SK-N-SH (cell line): ENCODE data around the gene COQ8B. TPM values are rescaled to one million over a fixed set of nuclear protein-coding genes. Genes with fewer than 3 reads are reported as not detected.

Source experiments
- CTCF ChIA-PET: fragments of 300-600, 350-600 bp; formaldehyde crosslinking; extraction: SDS; loops from one replicate; lab custom pipeline; 2021; lab: Yijun Ruan, JAX
- POLR2A ChIA-PET: fragments of 350-600 bp; sonication (Branson Sonifier 250); formaldehyde crosslinking; extraction: SDS; loops from one replicate; lab custom pipeline; 2020; ENCODE audit warnings: antibody characterized with exemption, inconsistent platforms; lab: Yijun Ruan, JAX
- DNase-seq: peaks from one replicate; pipeline ENCODE4 v3.0.0; 2012
- H2AFZ ChIP-seq: fragments of 200-600 bp; sonication (generic); 2 replicates; pipeline ENCODE4 v1.8.1; 2016; ENCODE audit warnings: antibody characterized with exemption, mild to moderate bottlenecking, low read depth
- H3F3A ChIP-seq: fragments of 200-600 bp; sonication (generic); replicated peaks from 2 replicates; pipeline ENCODE3; 2016; ENCODE audit warnings: antibody characterized with exemption, mild to moderate bottlenecking; ENCODE audit not compliant: insufficient read depth
- H3K27ac ChIP-seq, 2 experiments: fragments of 200-500 bp in 1 of 2; fragments of 200-600 bp in 1 of 2; sonication (Bioruptor generic) in 1 of 2; sonication (generic), shearing (Covaris generic) in 1 of 2; 2 replicates each; pipeline versions ENCODE4 v1.5.1 to v1.6.1; 2014 to 2016; ENCODE audit warnings: low read depth in 2 of 2, inconsistent platforms in 1 of 2, low read length in 1 of 2, mild to moderate bottlenecking in 1 of 2, mixed read lengths in 1 of 2
- H3K27me3 ChIP-seq: fragments of 200-600 bp; sonication (generic), shearing (Covaris generic); 2 replicates; pipeline ENCODE4 v1.6.1; 2016; ENCODE audit warnings: mixed run types; ENCODE audit not compliant: insufficient read depth
- H3K36me3 ChIP-seq, 2 experiments: fragments of 200-500 bp in 1 of 2; fragments of 200-600 bp in 1 of 2; sonication (Bioruptor generic) in 1 of 2; sonication (generic) in 1 of 2; replicated peaks in 1 of 2; 2 replicates each; pipeline versions ENCODE3 to v1.5.1; 2014 to 2016; ENCODE audit warnings: low read length in 1 of 2, mild to moderate bottlenecking in 1 of 2; ENCODE audit not compliant: insufficient read depth in 2 of 2, control insufficient read depth in 1 of 2
- H3K4me1 ChIP-seq, 2 experiments: fragments of 200-500 bp in 1 of 2; fragments of 200-600 bp in 1 of 2; sonication (Bioruptor generic) in 1 of 2; sonication (generic), shearing (Covaris generic) in 1 of 2; 2 replicates each; pipeline versions ENCODE4 v1.5.1 to v1.6.1; 2014 to 2016; ENCODE audit warnings: low read depth in 1 of 2, low read length in 1 of 2, mixed run types in 1 of 2; ENCODE audit not compliant: insufficient read depth in 2 of 2, control insufficient read depth in 1 of 2
- H3K4me2 ChIP-seq: fragments of 200-600 bp; sonication (generic), shearing (Covaris generic); 2 replicates; pipeline ENCODE4 v1.6.1; 2017; ENCODE audit warnings: mixed run types
- H3K4me3 ChIP-seq, 2 experiments: fragments of 200-500 bp in 1 of 2; fragments of 200-600 bp in 1 of 2; sonication (Bioruptor generic) in 1 of 2; sonication (generic), shearing (Covaris generic) in 1 of 2; 2 replicates each; pipeline versions ENCODE4 v1.5.1 to v1.8.1; 2014 to 2016; ENCODE audit warnings: low read depth in 2 of 2, inconsistent platforms in 1 of 2, low read length in 1 of 2, mild to moderate bottlenecking in 1 of 2, mixed read lengths in 1 of 2, moderate library complexity in 1 of 2
- H3K79me2 ChIP-seq: fragments of 200-600 bp; sonication (generic); 2 replicates; pipeline ENCODE4 v1.8.1; 2017; ENCODE audit warnings: mild to moderate bottlenecking; ENCODE audit not compliant: insufficient read depth
- H3K9ac ChIP-seq: fragments of 200-600 bp; sonication (generic); 2 replicates; pipeline ENCODE4 v1.6.1; 2017; ENCODE audit warnings: mixed run types
- H3K9me2 ChIP-seq: fragments of 200-600 bp; sonication (generic); 2 replicates; pipeline ENCODE4 v1.6.1; 2017; ENCODE audit warnings: mixed run types
- H3K9me3 ChIP-seq: fragments of 200-600 bp; sonication (generic); 2 replicates; pipeline ENCODE4 v1.6.1; 2017; ENCODE audit warnings: mixed run types, mild to moderate bottlenecking, moderate library complexity
- H4K20me1 ChIP-seq: fragments of 200-600 bp; sonication (generic); 2 replicates; pipeline ENCODE4 v1.6.1; 2017; ENCODE audit warnings: mild to moderate bottlenecking, mixed run types; ENCODE audit not compliant: insufficient read depth
- CHD2 ChIP-seq: fragments of 150-350 bp; IDR thresholded peaks from 2 replicates; pipeline ENCODE4 v1.6.1; 2018; ENCODE audit warnings: low read length; ENCODE audit not compliant: partially characterized antibody
- CTCF ChIP-seq: fragments of 200-600 bp; sonication (generic); IDR thresholded peaks from 2 replicates; pipeline ENCODE4 v1.6.1; 2017; ENCODE audit warnings: antibody characterized with exemption, mild to moderate bottlenecking, moderate library complexity
- ELF1 ChIP-seq: IDR thresholded peaks from 2 replicates; pipeline ENCODE4 v1.4.0; 2012
- EP300 ChIP-seq, 2 experiments: IDR thresholded peaks; 2 replicates each; pipeline versions ENCODE4 v1.4.0 to v1.6.1; 2012; ENCODE audit warnings: borderline replicate concordance in 1 of 2, low read depth in 1 of 2, low read length in 1 of 2
- FOSL2 ChIP-seq: IDR thresholded peaks from 2 replicates; pipeline ENCODE4 v1.4.0; 2012; ENCODE audit warnings: low read depth, mild to moderate bottlenecking, moderate library complexity, borderline replicate concordance
- FOXM1 ChIP-seq: IDR thresholded peaks from 2 replicates; pipeline ENCODE4 v1.4.0; 2012; ENCODE audit warnings: low read depth, mild to moderate bottlenecking
- GABPA ChIP-seq: IDR thresholded peaks from 2 replicates; pipeline ENCODE4 v1.4.0; 2012; ENCODE audit warnings: low read depth, mild to moderate bottlenecking
- IRF3 ChIP-seq: fragments of 150-350 bp; IDR thresholded peaks from 2 replicates; pipeline ENCODE4 v1.6.1; 2016; ENCODE audit warnings: mild to moderate bottlenecking, low read depth, low read length
- JUND ChIP-seq: IDR thresholded peaks from 2 replicates; pipeline ENCODE4 v1.4.0; 2012
- MXI1 ChIP-seq: IDR thresholded peaks from 2 replicates; pipeline ENCODE4 v1.6.1; 2012; ENCODE audit warnings: mild to moderate bottlenecking, low read depth, low read length, improper control_type of control experiment
- NFIC ChIP-seq: IDR thresholded peaks from 2 replicates; pipeline ENCODE4 v1.4.0; 2012; ENCODE audit warnings: borderline replicate concordance
- POLR2AphosphoS5 ChIP-seq: IDR thresholded peaks from 2 replicates; pipeline ENCODE4 v1.6.1; 2012; ENCODE audit warnings: low read depth, low read length
- RAD21 ChIP-seq: IDR thresholded peaks from 2 replicates; pipeline ENCODE4 v1.6.1; 2012; ENCODE audit warnings: mild to moderate bottlenecking, low read length
- RFX5 ChIP-seq: IDR thresholded peaks from 2 replicates; pipeline ENCODE4 v1.6.1; 2012; ENCODE audit warnings: mild to moderate bottlenecking, improper control_type of control experiment, low read length
- RXRA ChIP-seq: IDR thresholded peaks from 2 replicates; pipeline ENCODE4 v1.4.0; 2012; ENCODE audit warnings: low read depth, mild to moderate bottlenecking, borderline replicate concordance
- SMC3 ChIP-seq: IDR thresholded peaks from 2 replicates; pipeline ENCODE4 v1.6.1; 2012; ENCODE audit warnings: low read depth, low read length, improper control_type of control experiment
- TCF12 ChIP-seq: IDR thresholded peaks from 2 replicates; pipeline ENCODE4 v1.4.0; 2012
- TEAD4 ChIP-seq: IDR thresholded peaks from 2 replicates; pipeline ENCODE4 v1.4.0; 2012; ENCODE audit warnings: mild to moderate bottlenecking, borderline replicate concordance; ENCODE audit not compliant: insufficient read depth
- USF1 ChIP-seq: IDR thresholded peaks from 2 replicates; pipeline ENCODE4 v1.4.0; 2012; ENCODE audit warnings: low read depth, borderline replicate concordance
- USF2 ChIP-seq: fragments of 150-350 bp; IDR thresholded peaks from 2 replicates; pipeline ENCODE4 v1.6.1; 2017; ENCODE audit warnings: antibody characterized with exemption, low read length, low read depth, borderline replicate concordance
- YY1 ChIP-seq: IDR thresholded peaks from 2 replicates; pipeline ENCODE4 v1.4.0; 2012; ENCODE audit warnings: low read depth, mild to moderate bottlenecking
- WGBS: methylation state at CpG from one replicate; pipeline ENCODE4 v1.1.6; 2017; ENCODE audit warnings: low lambda C conversion rate; 5-methylcytosine and 5-hydroxymethylcytosine counted together
- polyA plus RNA-seq, 3 experiments: library from polyadenylated mRNA; depleted of rRNA; stranded (reverse); fragments of >200 nt; gene quantifications; 2 replicates each; pipeline ENCODE4 v1.2.3, GENCODE V29; 2012
- TF ChIP-seq, protein P1 (sequence below): IDR thresholded peaks from 2 replicates; pipeline ENCODE4 v1.4.0; 2012; ENCODE audit warnings: low read depth
- TF ChIP-seq, protein P2 (sequence below): IDR thresholded peaks from 2 replicates; pipeline ENCODE4; 2012

Gene COQ8B
- polyA plus RNA-seq, 1 of the 3 experiments (the other 2 are of a cell fraction) = 43.8 TPM

- TF ChIP-seq USF1 (peak; percentile 98), TCF12 (no peak), YY1 (peak; percentile 94), SMC3 (no peak), NFIC (no peak), USF2 (peak; percentile 96), FOSL2 (no peak), CHD2 (peak; percentile 94), IRF3 (peak; percentile 66), MXI1 (peak; percentile 54), JUND (no peak), RXRA (no peak; the same call in 1 of the 2 replicates), RAD21 (no peak), GABPA (peak; percentile 72)
- TF ChIP-seq, protein P1, sequence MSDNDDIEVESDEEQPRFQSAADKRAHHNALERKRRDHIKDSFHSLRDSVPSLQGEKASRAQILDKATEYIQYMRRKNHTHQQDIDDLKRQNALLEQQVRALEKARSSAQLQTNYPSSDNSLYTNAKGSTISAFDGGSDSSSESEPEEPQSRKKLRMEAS = peak; percentile 89
- TF ChIP-seq, protein P2, sequence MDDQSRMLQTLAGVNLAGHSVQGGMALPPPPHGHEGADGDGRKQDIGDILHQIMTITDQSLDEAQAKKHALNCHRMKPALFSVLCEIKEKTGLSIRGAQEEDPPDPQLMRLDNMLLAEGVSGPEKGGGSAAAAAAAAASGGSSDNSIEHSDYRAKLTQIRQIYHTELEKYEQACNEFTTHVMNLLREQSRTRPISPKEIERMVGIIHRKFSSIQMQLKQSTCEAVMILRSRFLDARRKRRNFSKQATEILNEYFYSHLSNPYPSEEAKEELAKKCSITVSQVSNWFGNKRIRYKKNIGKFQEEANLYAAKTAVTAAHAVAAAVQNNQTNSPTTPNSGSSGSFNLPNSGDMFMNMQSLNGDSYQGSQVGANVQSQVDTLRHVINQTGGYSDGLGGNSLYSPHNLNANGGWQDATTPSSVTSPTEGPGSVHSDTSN = peak; percentile 45; the same call in 1 of the 2 replicates
Measured at GRCh38 chr19:40750058-40750873, 33.6 kb upstream of the COQ8B start, which contains the start of gene ACTMAP (continued).

DNA sequence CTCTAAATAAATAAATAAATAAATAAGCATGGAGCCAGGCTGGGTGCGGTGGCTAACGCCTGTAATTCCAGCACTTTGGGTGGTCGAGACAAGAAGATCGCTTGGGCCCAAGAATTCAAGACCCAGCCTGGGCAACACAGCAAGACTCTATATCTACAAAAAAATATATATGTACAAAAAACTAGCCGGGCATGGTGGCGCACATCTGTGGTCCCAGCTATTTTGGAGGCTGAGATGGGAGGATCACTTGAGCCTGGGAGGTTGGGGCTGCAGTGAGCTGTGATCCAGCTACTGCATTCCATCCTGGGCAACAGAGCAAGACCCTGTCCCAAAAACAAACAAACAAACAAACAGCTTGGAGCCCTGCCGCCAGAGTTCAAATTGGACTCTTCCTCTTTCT, 30.9 kb upstream of the COQ8B start:
- CTCF ChIA-PET = interaction anchor here (1.4 kb wide), 1 partner anchor 84 kb away, joined by 3 read pairs; no protein-coding TSS in a partner anchor
- TF ChIP-seq USF2 = no peak
- TF ChIP-seq POLR2AphosphoS5 = no peak
- TF ChIP-seq RFX5 = no peak
- no peak for TF ChIP-seq EP300 (IDR thresholded peaks at IDR 0.05; ENCODE audit: borderline replicate concordance in 1 of 2, low read depth in 1 of 2, low read length in 1 of 2)
- TF ChIP-seq CTCF = no peak
- no peak for TF ChIP-seq FOXM1
- no peak for TF ChIP-seq TEAD4
- no peak for TF ChIP-seq JUND
- TF ChIP-seq USF1 = no peak
- TF ChIP-seq ELF1 = no peak
- no peak for TF ChIP-seq CHD2
- TF ChIP-seq, protein P1 = no peak

More for the DNA sequence above, 30.9 kb upstream of the COQ8B start:
- Histone ChIP-seq H3K9me2 (no peaks in the 10 kb centered on the region), H2AFZ (no peak overlapping the region), H4K20me1 (no peaks in the 10 kb centered on the region), H3F3A (no peaks in the 10 kb centered on the region), H3K4me1 (peaks cover 11 to 19% of the 10 kb centered on the region in 2 experiments; a peak in 1 of 4 replicates), H3K9ac (no peak overlapping the region), H3K9me3 (no peaks in the 10 kb centered on the region), H3K27me3 (no peaks in the 10 kb centered on the region), H3K4me2 (no peak overlapping the region), H3K27ac (no peak overlapping the region), H3K36me3 (no peaks in the 10 kb centered on the region), H3K4me3 (no peak overlapping the region), H3K79me2 (peaks cover 29% of the 10 kb centered on the region)
- WGBS = over 99% methylated on average over 7 of the region's 7 CpGs
- POLR2A ChIA-PET = no interaction called here
- no peak for DNase-seq
